ENCODE data around the gene ATG4C.
"Not testable (repeated sequence)": the region's sequence is repeated elsewhere in the genome, so short reads cannot be mapped to it uniquely, and the experiment has no call there.

DNA sequence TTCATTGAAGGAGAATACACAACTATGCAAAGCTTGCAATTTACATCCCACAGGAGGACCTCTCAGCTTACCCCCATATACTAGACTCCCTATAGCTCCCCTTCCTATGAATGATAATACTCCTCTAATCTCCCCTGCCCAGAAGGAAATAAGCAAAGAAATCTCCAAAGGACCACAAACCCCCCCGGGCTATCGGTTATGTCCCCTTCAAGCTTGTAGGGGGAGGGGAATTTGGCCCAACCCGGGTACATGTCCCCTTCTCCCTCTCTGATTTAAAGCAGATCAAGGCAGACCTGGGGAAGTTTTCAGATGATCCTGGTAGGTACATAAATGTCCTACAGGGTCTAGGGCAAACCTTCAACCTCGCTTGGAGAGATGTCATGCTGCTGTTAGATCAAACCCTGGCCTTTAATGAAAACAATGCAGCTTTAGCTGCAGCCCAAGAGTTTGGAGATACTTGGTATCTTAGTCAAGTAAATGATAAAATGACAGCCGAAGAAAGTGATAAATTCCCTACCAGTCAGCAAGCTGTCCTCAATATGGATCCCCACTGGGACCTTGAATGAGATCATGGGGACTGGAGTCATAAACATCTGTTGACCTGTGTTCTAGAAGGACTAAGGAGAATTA is 27.6 kb upstream of the ATG4C start:
- not testable (repeated sequence) for TF ChIP-seq EZH2 (IDR thresholded peaks at IDR 0.05); POLR2AphosphoS5 (IDR thresholded peaks at IDR 0.05; ENCODE audit: borderline replicate concordance, low read depth, low read length)

All from SK-N-MC (cell line).